ENCODE results near the gene DDX50.
A peak's percentile ranks its signal among the peaks of the same experiment; 100 is the strongest.
"Not testable (repeated sequence)": the region's sequence is repeated elsewhere in the genome, so short reads cannot be mapped to it uniquely, and the experiment has no call there.

DDX50 gene

DNA sequence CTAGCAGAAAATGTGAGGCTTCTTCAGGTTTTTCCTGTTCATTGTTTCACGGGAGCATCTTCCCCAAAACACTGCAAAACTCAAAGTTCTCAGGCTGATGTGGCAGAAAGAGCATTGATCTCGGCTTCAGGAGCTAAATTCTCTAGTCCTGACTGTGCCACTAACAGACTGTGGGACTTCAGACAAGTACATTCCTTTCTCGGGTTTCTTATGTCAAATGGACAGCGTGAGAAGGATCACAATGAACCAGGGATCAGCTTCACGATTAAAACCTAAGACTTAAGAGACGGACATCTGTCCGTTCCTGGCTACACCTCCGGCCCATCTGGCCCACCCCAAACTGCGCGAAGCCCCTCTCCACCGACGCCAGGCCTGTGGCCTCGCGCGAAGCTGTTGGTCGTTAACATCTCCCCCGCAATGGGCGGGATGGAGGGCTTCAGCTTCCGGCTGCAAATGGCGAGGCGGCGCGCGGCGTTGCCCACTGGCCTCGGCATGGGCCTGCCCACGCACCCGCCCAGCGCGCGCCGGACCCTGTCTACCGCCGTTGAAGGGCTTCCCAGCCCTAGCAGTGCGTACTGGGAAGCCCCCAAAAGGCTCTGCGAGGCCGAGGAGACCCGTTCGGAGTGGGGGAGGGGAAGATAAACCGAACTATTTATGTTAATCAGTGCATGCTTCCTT is 549 bp upstream of the DDX50 start:
- DNase-seq (ENCODE audit: low read depth) = no peak

DNA sequence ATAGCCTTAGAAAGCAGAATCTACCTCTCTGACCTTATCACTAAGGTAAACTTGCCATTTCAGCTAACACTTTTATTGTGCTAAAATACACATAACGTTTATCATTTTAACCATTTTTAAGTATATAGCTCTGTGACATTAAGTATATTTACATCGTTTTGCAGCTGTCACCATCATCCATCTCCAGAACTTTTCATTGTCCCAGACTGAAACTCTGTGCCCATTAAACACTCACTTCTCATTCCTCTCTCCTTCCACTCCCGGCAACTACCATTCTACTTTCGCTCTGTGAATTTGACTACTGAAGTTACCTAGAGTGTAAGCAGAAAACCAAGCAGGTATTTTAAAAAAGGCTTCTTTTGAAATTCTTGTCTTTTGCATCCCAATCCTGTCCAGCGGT is 1.3 kb downstream of the DDX50 start:
- no peak for DNase-seq (ENCODE audit: low read depth)

DNA sequence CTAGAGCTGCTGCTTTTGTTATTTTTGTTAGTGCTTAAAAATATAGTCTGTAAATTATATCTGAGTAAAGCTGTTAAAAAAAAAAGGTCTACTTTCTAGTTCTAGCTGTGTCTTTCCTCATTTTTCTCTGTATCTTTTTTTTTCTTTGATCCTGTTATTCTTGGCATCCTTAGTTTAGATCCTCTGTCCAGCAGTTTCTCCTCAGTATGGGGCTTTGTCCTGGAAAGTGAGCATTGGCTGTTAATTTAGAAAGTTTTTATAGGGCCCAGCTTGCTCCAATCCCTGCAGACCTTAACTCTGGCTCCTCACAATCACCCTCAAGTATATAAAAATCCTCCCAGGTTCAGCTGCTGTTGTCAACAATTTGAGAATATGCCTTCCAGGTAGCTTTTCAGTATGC is 23.5 kb downstream of the DDX50 start:
- no peak for DNase-seq (ENCODE audit: low read depth)

DNA sequence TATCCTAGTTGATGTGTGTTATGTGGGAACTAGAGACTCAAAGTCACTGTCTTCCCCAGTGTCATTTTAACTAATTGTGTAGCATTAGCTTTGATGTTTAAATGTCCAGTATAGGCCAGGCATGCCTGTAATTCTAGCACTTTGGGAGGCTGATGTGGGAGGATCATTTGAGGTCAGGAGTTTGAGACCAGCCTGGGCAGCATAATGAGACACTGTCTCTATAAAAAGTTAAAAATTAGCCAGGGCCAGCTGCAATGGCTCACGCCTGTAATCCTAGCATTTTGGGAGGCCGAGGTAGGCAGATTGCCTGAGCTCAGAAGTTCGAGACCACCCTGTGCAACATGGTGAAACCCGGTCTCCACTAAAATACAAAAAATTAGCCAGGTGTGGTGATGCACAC is 24.4 kb downstream of the DDX50 start:
- DNase-seq (ENCODE audit: low read depth) = no peak

DNA sequence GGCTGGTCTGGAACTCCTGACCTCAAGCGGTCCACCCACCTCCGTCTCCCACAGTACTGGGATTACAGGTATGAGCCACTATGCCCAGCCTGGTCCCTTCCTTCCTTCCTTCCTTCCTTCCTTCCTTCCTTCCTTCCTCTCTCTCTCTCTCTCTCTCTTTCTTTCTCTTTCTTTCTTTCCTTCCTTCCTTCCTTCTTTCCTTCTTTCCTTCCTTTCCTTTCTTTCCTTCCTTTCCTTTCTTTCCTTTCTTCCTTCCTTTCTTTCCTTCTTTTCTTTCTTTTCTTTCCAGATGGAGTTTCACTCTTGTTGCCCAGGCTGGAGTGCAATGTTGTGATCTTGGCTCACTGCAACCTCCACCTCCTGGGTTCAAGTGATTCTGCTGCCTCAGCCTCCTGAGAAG is 28.0 kb downstream of the DDX50 start:
- not testable (repeated sequence) for DNase-seq (ENCODE audit: low read depth)

DNA sequence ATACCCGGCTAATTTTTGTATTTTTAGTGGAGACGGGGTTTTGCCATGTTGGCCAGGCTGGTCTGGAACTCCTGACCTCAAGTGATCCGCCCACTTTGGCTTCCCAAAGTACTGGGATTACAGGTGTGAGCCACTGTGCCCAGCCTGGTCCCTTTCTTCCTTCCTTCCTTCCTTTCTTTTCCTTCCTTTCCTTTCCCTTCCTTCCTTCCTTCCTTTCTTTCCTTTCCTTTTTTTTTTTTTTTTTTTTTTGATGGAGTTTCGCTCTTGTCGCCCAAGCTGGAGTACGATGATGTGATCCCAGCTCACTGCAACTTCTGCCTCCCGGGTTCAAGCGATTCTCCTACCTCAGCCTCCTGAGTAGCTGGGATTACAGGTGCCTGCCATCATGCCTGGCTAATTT is 28.8 kb downstream of the DDX50 start:
- DNase-seq (ENCODE audit: low read depth) = not testable (repeated sequence)

DNA sequence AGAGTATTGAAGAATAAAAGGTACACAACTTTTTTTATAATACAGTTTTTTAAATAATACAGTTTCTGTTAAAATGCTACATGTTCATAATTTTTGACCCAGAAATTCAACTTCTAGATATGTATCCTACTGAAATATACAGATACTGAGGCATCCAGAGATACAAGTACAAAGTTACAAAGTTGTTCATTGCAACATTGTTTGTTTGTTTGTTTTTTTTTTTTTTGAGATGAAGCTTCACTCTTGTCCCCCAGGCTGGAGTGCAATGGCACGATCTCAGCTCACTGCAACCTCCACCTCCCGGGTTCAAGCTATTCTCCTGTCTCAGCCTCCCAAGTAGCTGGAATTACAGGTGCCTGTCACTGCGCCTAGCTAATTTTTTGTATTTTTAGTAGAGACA is 31.7 kb downstream of the DDX50 start:
- not testable (repeated sequence) for DNase-seq (ENCODE audit: low read depth)

DNA sequence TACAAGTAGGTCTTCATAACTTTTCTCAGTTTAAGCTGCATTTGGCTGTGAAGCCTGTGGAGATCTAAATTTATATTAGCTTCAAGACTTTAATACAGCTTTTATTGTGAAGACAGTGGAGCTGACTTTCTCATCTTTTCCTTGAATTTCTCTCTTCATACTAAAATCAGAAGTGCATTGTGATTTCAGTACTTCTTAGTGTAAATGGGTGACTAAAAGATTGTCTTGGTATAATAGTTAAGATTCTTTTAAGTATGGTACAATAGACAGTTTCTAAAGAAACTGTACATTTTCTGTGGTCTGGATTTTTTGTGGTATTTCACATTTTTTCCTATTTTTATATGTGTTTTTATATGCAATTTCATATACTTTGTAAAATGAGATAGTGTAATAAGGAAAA is 33.9 kb downstream of the DDX50 start:
- no peak for DNase-seq (ENCODE audit: low read depth)

DNA sequence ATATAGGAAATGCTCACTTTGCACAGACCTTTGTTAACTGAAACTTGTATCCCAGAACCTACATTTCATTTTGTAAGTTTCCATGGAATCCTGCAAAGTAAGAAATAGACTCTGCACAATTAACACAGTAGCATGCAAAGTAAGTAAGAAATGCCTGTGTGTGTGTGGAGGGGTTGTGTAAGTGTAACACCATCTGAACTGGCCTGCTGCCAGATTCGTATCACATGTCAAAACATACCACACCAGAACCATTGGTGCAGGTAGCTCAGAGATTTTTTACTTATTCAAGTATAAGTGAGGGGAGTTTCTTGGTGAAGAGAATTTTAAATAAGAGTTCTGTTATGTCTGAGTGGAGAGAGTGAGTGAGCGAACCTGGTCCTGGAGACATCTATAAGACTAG is 37.0 kb downstream of the DDX50 start:
- DNase-seq (ENCODE audit: low read depth) = no peak

DNA sequence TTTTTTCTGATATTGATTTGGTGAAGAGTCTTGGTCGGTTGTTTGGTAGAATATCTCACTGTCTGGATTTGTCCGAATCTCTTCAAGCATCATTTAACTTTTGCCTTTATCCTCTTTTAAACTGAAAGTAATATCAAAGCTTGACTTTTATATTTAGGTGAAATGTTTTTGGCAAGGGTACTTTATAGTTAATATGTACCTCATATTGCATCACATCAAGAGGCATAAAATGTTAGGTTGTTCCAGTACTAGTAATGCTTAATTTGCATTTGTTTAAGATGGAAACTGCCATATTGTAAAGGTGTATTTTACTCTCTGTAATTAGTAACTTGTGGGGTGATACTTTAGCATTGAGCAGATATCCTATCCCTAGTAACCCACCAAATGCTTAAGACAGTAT is 37.8 kb downstream of the DDX50 start:
- DNase-seq (ENCODE audit: low read depth) = no peak

DNA sequence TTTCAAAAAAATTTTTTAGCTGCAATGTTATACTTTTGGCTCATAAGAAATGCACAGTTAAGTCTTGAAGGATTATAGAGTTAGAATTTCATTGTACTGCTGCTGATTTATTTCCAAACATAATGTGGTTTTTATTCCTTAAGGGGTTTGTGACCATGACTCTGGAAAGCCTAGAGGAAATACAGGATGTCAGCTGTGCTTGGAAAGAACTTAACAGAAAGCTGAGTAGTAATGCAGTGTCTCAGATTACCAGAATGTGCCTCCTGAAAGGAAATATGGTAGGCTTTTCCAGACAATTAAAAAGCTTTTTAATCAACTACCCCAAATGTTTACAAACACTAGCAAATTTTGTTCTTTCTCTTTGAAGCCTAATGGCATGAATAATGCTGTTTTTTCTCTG is 39.8 kb downstream of the DDX50 start:
- not testable (repeated sequence) for DNase-seq (ENCODE audit: low read depth)

DNA sequence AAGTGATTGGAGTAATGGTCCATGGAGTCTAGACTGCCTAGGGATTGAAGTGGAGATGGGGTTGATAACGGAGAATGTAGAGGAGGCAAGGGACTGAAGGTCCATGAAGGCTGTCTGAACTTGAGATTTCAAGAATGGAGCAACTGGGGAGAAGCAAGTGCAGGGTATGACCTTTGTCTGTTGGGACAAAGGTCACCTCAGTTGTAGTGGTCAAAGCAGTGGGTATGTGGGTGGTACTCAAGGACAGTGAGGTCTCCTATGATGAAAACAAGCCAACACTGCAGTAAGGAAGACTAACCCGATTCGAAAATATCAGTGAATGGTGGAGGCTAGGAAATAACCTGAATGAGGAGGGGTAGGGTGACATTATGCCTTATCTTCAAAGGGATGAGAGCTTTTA is 49.5 kb downstream of the DDX50 start:
- no peak for DNase-seq (ENCODE audit: low read depth)

DNA sequence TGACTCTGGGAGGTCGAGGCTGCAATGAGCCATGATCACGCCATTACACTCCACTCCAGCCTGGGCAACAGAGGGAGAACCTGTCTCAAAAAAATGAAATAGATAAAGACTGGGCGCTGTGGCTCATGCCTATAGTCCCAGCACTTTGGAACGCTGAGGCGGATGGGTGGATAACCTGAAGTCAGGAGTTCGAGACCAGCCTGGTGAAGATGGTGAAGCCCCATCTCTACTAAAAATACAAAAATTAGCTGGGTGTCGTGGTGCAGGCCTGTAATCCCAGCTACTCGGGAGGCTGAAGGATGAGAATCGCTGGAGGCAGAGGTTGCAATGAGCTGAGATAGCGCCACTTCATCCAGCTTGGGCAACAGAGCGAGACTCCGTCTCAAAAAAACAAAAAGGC is 53.8 kb downstream of the DDX50 start:
- DNase-seq (ENCODE audit: low read depth) = no peak

DNA sequence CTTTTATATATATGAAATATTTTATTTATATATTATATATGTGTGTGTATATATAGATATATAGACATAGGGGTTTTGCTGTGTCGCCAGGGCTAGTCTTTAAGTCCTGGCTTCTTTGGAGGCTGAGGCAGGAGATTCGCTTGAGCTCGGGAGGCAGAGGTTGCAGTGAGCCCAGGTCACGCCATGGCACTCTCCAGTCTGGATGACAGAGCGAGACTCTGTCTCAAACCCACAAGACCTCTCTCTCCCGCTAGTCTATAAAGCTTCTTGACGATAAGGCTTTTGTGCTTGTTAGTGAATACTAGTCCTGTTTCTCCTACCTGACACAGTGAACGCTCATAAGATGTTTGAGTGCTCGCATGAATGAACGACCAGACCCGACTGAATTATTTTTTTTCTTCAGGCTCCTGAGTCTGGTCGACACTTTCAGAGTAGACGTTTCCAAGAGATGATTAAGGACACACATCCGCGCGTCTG is 54.3 kb downstream of the DDX50 start:
- no peak for DNase-seq (ENCODE audit: low read depth)

DNA sequence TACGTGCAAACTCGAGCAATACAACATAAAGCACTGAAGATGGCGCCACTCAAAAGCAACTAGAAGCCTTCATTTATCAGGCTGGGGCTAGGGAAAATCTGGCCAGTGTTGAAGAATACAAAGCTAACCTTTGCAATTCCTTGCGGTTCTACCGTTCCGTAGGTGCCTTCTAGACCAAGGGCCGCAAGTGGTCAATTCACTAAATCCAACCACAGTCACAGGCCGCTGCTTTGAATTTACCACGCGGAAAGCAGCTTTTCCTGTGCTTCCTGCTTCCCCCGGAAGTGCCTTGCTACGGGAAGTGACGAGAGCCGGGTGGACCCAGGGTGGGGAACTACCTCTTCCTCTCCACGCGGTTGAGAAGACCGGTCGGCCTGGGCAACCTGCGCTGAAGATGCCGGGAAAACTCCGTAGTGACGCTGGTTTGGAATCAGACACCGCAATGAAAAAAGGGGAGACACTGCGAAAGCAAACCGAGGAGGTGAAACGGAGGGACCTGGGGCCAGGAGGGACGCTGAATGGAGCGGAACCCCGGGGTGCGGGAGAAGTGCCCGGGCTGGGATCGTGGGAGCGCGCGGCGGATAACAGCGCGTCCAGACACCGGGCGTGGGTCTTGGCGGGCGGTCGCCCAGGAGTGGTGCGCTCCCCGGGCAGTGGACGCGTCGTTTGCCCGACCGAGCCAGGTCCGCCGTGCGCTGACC is 54.9 kb downstream of the DDX50 start, which contains the start of gene DDX21:
DDX21 (plus strand) TSS at position 339 of the 701 bp plus-strand sequence; CDS start at position 395, 56 bp downstream.
- peak; percentile 79 for DNase-seq (ENCODE audit: low read depth)

DNA sequence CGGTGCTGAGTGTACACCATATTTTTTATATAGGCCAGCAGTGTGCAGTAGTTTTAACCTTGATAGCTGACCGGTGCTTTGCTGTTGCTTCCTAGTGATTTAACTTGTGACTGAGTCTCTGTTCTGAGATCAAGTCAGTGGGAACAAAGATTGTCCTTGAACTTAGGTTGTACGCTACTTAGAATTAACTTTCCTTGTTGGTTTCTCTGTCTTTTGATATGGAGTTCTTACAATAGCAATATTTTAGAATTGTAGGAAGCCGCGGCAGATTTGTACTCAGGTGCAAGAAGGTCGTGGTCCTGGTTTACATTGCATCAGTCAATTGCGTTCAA is 56.1 kb downstream of the DDX50 start:
- DNase-seq (ENCODE audit: low read depth) = no peak

DNA sequence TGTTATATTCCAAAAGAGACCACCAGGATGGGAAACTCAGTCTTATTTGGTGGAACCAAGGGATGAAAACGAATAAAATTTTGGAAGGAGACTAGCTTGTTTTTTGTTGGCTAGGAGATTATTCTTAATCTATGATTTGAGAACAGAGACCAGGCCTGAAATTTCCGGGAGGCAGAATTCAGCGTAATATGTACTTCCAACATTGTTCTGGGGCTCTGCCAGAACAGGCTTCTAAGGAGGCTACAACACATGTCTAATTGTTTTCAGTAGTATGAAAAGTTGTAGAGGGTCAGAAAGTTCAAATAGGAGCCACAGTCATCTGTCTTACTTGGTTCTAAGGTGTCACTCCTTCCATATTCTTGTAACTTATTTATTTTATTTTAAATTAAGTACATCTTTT is 56.5 kb downstream of the DDX50 start:
- no peak for DNase-seq (ENCODE audit: low read depth)

DNA sequence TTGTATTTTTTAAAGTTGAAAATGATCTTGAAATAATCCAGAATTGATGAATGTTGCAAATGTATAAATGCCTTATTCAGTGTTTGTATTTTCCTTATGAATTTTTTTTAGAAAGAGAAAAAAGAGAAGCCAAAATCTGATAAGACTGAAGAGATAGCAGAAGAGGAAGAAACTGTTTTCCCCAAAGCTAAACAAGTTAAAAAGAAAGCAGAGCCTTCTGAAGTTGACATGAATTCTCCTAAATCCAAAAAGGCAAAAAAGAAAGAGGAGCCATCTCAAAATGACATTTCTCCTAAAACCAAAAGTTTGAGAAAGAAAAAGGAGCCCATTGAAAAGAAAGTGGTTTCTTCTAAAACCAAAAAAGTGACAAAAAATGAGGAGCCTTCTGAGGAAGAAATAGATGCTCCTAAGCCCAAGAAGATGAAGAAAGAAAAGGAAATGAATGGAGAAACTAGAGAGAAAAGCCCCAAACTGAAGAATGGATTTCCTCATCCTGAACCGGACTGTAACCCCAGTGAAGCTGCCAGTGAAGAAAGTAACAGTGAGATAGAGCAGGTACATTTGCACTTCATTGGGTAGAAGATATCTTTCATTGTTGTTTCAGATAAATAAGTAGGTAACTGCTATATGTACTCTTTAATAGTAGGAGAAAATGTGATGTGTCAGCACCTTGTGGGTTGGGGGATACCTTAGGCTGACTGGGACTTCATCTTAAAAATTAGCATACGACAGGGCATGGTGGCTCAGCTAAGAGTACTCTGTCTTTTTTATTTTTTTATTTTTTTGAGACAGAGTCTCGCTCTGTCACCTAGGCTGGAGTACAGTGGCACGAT is 58.8 kb downstream of the DDX50 start:
- no peak for DNase-seq (ENCODE audit: low read depth)

DNA sequence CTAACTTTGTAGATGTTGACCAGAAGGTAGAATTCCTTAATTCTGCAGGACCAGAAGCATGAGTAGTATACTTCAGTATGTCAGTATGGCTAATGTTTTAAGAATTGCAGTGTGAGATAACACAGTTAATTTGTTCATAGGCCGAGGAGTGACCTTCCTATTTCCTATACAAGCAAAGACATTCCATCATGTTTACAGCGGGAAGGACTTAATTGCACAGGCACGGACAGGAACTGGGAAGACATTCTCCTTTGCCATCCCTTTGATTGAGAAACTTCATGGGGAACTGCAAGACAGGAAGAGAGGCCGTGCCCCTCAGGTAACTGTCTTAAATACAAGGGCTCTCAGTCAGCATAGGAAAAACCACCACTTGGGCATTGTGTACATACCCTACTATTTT is 62.0 kb downstream of the DDX50 start:
- DNase-seq (ENCODE audit: low read depth) = no peak

DNA sequence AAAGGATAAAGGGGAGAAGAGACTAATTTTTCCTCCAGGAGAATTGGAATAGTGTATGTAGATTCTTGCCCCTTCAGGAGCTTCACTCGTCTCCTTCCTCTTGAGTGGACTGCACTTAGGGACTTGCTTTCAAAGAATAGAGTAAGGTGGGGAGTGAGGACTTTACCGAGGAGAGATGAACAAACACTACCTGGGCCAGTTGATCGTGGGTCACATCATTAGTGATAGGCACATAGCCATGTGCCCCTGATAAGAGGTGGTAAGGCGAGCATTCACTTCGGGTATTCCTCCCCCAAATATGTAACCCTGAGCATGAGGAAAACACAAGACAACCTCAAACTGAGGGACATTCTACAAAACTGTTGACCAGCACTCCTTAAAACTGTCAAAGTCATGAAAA is 72.9 kb downstream of the DDX50 start:
- DNase-seq (ENCODE audit: low read depth) = no peak

DNA sequence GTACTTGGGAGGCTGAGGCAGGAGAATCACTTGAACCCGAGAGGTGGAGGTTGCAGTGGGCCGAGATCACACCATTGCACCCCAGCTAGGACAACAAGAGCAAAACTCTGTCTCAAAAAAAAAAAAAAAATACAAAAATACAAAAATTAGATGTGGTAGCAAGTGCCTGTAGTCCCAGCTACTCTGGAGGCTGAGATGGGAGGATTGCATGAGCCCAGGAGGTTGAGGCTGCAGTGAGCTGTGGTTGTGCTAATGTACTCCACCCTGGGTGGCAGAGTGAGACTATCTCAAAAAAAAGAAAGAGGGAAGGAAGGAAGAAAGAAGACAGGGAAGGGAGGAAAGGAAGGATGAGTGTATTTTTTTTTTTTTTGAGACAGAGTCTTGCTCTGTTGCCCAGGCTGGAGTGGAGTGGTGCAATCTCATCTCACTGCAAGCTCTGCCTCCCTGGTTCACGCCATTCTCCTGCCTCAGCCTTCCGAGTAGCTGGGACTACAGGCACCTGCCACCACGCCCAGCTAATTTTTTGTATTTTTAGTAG is 74.9 kb downstream of the DDX50 start:
- DNase-seq (ENCODE audit: low read depth) = not testable (repeated sequence)

DNA sequence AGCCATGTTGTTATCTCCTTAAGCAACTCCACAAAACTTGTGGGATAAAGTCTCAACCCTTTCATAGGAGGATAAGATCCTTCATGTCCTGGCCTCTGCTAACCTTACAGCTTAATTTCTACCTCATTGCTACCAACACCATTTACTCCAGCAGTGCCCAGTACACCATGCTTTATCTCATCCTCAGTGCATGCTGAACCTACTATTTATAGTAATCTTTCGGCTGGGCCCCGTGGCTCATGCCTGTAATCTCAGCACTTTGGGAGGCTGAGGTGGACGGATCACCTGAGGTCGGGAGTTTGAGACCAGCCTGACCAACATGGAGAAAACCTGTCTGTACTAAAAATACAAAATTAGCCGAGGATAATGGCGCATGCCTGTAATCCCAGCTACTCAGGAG is 78.6 kb downstream of the DDX50 start:
- not testable (repeated sequence) for DNase-seq (ENCODE audit: low read depth)

DNA sequence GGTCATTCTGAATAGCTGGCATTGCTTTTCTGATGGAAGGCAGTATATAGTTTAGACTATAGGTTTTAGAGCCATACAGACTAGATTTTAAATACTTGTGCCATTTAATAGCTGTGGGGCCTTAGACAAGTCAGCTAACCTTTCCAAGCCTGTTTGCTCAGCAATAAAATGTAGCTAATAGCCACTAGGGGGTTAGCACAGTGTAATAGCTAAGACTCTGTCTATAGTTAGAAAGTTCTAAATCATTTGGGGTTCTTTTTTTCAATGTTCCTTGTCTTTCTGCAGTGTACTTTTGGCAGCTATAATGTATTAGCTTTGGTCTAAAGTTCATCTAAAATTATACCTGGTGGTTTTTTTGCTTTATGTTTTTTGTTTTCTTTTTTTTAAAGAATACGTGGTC is 80.0 kb downstream of the DDX50 start:
- DNase-seq (ENCODE audit: low read depth) = no peak

All from stimulated activated CD8-positive, alpha-beta memory T cell treated with anti-CD3 and anti-CD28 coated beads, Interleukin-4, amount 100 ng/mL, for 24 hours (primary cell).